Kidney epithelial cell (primary cell): ENCODE results near the gene MOCS3. TPM values are rescaled to one million over a fixed set of nuclear protein-coding genes. Genes with fewer than 3 reads are reported as not detected.

Experiments
- DNase-seq: peaks from one replicate; pipeline ENCODE4 v3.0.0-alpha.2; 2010; ENCODE audit warnings: low read depth
- H3K27me3 ChIP-seq: 2 replicates; pipeline ENCODE4 v1.6.0; 2011; ENCODE audit warnings: low read length; ENCODE audit not compliant: control insufficient read depth, insufficient read depth
- H3K36me3 ChIP-seq: 2 replicates; pipeline ENCODE4 v1.5.1; 2011; ENCODE audit warnings: low read length; ENCODE audit not compliant: control insufficient read depth, insufficient read depth
- H3K4me3 ChIP-seq: 2 replicates; pipeline ENCODE4 v1.5.1; 2011; ENCODE audit warnings: low read depth, mild to moderate bottlenecking, control low read depth, low read length
- total RNA-seq: library from RNA; depleted of rRNA; stranded (reverse); fragments of >200 nt; gene quantifications from 2 replicates; pipeline ENCODE4 v1.2.3, GENCODE V29; 2015
- TF ChIP-seq, protein P1 (sequence below): IDR thresholded peaks from 2 replicates; pipeline ENCODE4 v1.5.1; 2011; ENCODE audit warnings: mild to moderate bottlenecking, moderate library complexity, low read length, control low read depth, inconsistent platforms; ENCODE audit not compliant: insufficient read depth, poor library complexity, severe bottlenecking

Gene MOCS3
- total RNA-seq, 1 donor from 2014 or later, result 10.0 TPM

DNA sequence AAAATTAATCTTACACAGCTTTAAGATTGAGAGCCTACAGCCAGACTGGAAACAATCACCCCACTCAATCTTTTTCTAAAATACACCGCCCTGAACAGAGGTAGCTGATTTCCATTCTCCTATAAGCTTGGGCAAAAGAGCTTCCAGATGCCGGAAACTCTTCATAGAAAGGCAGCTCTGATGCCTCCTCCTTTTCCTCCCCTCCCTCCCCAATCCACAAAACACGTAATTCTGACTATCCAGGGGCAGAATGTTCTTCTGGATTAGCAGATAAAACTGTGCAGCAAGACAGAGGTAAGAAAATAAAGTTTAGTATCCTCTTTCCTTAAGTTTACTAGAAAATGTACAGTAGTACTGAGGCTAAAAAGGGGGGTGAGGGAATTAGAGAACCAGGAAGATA, 43.2 kb upstream of the MOCS3 start:
- Histone ChIP-seq H3K27me3 (no peaks in the 10 kb centered on the region), H3K4me3 (no peak overlapping the region), H3K36me3 (no peaks in the 10 kb centered on the region)
- TF ChIP-seq, protein P1, sequence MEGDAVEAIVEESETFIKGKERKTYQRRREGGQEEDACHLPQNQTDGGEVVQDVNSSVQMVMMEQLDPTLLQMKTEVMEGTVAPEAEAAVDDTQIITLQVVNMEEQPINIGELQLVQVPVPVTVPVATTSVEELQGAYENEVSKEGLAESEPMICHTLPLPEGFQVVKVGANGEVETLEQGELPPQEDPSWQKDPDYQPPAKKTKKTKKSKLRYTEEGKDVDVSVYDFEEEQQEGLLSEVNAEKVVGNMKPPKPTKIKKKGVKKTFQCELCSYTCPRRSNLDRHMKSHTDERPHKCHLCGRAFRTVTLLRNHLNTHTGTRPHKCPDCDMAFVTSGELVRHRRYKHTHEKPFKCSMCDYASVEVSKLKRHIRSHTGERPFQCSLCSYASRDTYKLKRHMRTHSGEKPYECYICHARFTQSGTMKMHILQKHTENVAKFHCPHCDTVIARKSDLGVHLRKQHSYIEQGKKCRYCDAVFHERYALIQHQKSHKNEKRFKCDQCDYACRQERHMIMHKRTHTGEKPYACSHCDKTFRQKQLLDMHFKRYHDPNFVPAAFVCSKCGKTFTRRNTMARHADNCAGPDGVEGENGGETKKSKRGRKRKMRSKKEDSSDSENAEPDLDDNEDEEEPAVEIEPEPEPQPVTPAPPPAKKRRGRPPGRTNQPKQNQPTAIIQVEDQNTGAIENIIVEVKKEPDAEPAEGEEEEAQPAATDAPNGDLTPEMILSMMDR, result no peak
- DNase-seq, result no peak

GRCh38 chr20:50916257-50916656, 42.4 kb upstream of the MOCS3 start:
- H3K27me3 ChIP-seq, result no peaks in the 10 kb centered on the region
- peak; percentile 44 for DNase-seq
- TF ChIP-seq, protein P1, result no peak
- no peaks in the 10 kb centered on the region for H3K36me3 ChIP-seq
- H3K4me3 ChIP-seq, result no peak overlapping the region

GRCh38 chr20:50916934-50917333, 41.7 kb upstream of the MOCS3 start:
- TF ChIP-seq, protein P1, result no peak
- DNase-seq, result no peak
- no peak overlapping the region for H3K4me3 ChIP-seq
- no peaks in the 10 kb centered on the region for H3K27me3 ChIP-seq
- no peaks in the 10 kb centered on the region for H3K36me3 ChIP-seq

DNA sequence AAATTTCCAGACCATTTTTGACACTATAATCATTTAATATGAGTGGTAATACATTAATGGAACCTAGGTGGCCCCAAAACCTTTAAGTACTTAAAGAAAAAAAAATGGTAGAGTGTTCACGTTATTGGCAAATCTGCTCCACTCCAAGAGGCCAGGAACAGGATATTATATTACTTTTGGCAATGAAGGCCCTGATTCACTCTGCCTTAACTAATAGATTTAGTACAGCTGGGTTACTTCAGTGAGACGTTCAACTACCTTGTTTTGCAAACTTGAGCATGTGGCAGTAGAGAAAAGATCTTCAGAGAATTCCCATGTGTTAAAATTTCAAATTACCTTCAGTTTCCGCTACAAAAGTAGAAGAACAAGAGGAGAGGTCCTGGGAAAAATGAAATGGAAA, 40.2 kb upstream of the MOCS3 start:
- TF ChIP-seq, protein P1, result no peak
- Histone ChIP-seq H3K27me3 (no peaks in the 10 kb centered on the region), H3K4me3 (no peak overlapping the region), H3K36me3 (no peaks in the 10 kb centered on the region)
- no peak for DNase-seq

DNA sequence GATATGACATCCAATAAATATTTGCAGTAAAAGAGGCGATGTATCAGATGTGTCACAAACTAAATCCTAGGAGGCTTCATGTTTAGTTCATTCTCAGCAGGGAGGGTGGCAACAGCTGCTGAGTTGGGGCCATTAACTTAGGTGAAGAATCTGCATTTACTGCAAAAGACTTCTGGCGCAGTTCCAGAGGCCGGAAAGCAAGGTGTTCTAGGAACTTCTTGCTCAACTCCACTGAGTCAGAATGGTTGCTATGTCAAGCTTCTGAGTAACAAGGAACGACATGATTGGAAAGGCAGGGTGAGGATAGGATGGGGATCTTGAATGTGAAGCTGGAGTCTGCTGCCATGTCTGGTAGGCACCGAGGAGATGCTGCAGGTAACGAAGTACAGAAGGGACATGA, 39.1 kb upstream of the MOCS3 start:
- H3K36me3 ChIP-seq, result peaks cover 2% of the 10 kb centered on the region
- TF ChIP-seq, protein P1, result no peak
- no peak overlapping the region for H3K4me3 ChIP-seq
- H3K27me3 ChIP-seq, result no peaks in the 10 kb centered on the region
- peak; percentile 86 for DNase-seq

DNA sequence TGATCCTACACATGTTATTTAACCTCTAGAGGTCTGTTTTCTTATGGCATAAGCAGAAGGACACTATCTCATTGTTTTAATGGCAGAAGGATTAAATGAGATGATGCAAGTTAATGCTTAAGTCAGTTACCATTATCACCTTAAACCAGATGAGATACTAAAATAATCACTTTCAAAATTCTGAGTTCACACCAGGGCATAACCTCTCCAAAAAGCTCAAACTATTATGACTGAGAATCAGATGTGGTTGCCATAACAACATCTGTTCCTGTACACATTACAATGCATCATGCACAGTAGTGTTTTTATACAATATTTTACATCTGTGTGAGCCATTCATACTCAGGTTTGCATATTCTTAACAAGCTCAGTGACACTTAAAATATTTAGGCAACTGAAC, 37.6 kb upstream of the MOCS3 start:
- DNase-seq, result no peak
- Histone ChIP-seq H3K4me3 (no peak overlapping the region), H3K36me3 (peaks cover 3% of the 10 kb centered on the region), H3K27me3 (no peaks in the 10 kb centered on the region)
- TF ChIP-seq, protein P1, result no peak
